Right atrium auricular region (tissue), 2 donors: ENCODE data around the gene ERN1. TPM values are rescaled to one million over a fixed set of nuclear protein-coding genes. Genes with fewer than 3 reads are reported as not detected.

Experiments used
- DNase-seq: peaks from one replicate; pipeline ENCODE4 v3.0.0-alpha.2; 2019; ENCODE audit warnings: low spot score
- H3K27ac ChIP-seq, 2 donors: fragments of 200-600 bp; sonication (generic); 1 replicate in 1 of 2; 2 replicates in 1 of 2; pipeline ENCODE4 v1.5.1; 2016 to 2019
- H3K27me3 ChIP-seq, 2 donors: fragments of 200-600 bp; sonication (generic); one replicate each; pipeline versions ENCODE4 v1.5.1 to v1.6.0; 2017 to 2019
- H3K36me3 ChIP-seq: fragments of 200-600 bp; sonication (generic); one replicate; pipeline ENCODE4 v1.5.1; 2016
- H3K4me1 ChIP-seq, 2 donors: fragments of 200-600 bp; sonication (generic); one replicate each; pipeline versions ENCODE4 v1.5.1 to v1.6.0; 2017 to 2019
- H3K4me3 ChIP-seq, 2 donors: fragments of 200-600 bp; sonication (generic); 1 replicate in 1 of 2; 2 replicates in 1 of 2; pipeline ENCODE4 v1.5.1; 2017 to 2019; ENCODE audit warnings: mild to moderate bottlenecking in 1 of 2, moderate library complexity in 1 of 2
- H3K9me3 ChIP-seq, 2 donors: fragments of 200-600 bp; sonication (generic); one replicate each; pipeline ENCODE4 v1.5.1; 2019
- CTCF ChIP-seq, 2 donors: fragments of 200-600 bp; sonication (generic); IDR thresholded peaks; one replicate each; pipeline ENCODE4 v1.5.1; 2019; ENCODE audit warnings: antibody characterized with exemption in 2 of 2
- total RNA-seq, 2 donors: library from RNA; depleted of rRNA; stranded (reverse); fragments of >200 nt; gene quantifications; one replicate each; pipeline ENCODE4 v1.1.0, GENCODE V29; 2016

ERN1 gene
- total RNA-seq, 2 donors from 2014 or later = 7.0 to 11.9 TPM

- Histone ChIP-seq H3K4me3 (peak overlapping the region; percentile 30 to 33), H3K9me3 (no peaks in the 10 kb centered on the region), H3K4me1 (peaks cover 0 to 35% of the 10 kb centered on the region in 2 donors), H3K27me3 (no peaks in the 10 kb centered on the region), H3K27ac (peak overlapping the region; percentile 70 to 75), H3K36me3 (no peaks in the 10 kb centered on the region)
- DNase-seq = peak; percentile 70
- no peak for TF ChIP-seq CTCF (IDR thresholded peaks at IDR 0.05)
These were observed 123.4 kb downstream of the ERN1 start for GRCh38 chr17:64006361-64007088.

- Histone ChIP-seq H3K27ac (peak overlapping the region; percentile 70 to 75), H3K27me3 (no peaks in the 10 kb centered on the region), H3K4me1 (peaks cover 0 to 41% of the 10 kb centered on the region in 2 donors), H3K4me3 (peak overlapping the region; percentile 30 to 33), H3K9me3 (no peaks in the 10 kb centered on the region), H3K36me3 (no peaks in the 10 kb centered on the region)
- DNase-seq = peak; percentile 59
- TF ChIP-seq CTCF (IDR thresholded peaks at IDR 0.05) = no peak
These were observed 124.2 kb downstream of the ERN1 start for GRCh38 chr17:64005734-64006167.

- Histone ChIP-seq H3K27me3 (no peaks in the 10 kb centered on the region), H3K4me3 (peak overlapping the region; percentile 30 to 33), H3K4me1 (peaks cover 0 to 41% of the 10 kb centered on the region in 2 donors), H3K36me3 (no peaks in the 10 kb centered on the region), H3K9me3 (no peaks in the 10 kb centered on the region), H3K27ac (peak overlapping the region; percentile 70 to 75)
- no peak for TF ChIP-seq CTCF (IDR thresholded peaks at IDR 0.05)
- peak; percentile 50 for DNase-seq
These were observed 124.8 kb downstream of the ERN1 start for GRCh38 chr17:64004903-64005733.

GRCh38 chr17:64004218-64004770 is 125.7 kb downstream of the ERN1 start:
- Histone ChIP-seq H3K9me3 (no peaks in the 10 kb centered on the region), H3K27me3 (no peaks in the 10 kb centered on the region), H3K27ac (peak overlapping the region; percentile 1 to 70), H3K36me3 (no peaks in the 10 kb centered on the region), H3K4me3 (no peak overlapping the region), H3K4me1 (peaks cover 0 to 41% of the 10 kb centered on the region in 2 donors)
- peak; percentile 50 for DNase-seq
- no peak for TF ChIP-seq CTCF (IDR thresholded peaks at IDR 0.05)

- no peaks in the 10 kb centered on the region for H3K36me3 ChIP-seq
- H3K27ac ChIP-seq = peak overlapping the region in 1 of 2 donors; percentile 70
- no peaks in the 10 kb centered on the region for H3K9me3 ChIP-seq
- no peak for DNase-seq
- H3K4me3 ChIP-seq = no peak overlapping the region
- TF ChIP-seq CTCF (IDR thresholded peaks at IDR 0.05) = no peak
- H3K27me3 ChIP-seq = no peaks in the 10 kb centered on the region
- peaks cover 0 to 43% of the 10 kb centered on the region in 2 donors for H3K4me1 ChIP-seq
These were observed 126.3 kb downstream of the ERN1 start for GRCh38 chr17:64003526-64004121.
